ENCODE measurements around the gene PCDHGB1.
"Not testable (repeated sequence)": the region's sequence is repeated elsewhere in the genome, so short reads cannot be mapped to it uniquely, and the experiment has no call there.

The PCDHGB1 gene

DNA sequence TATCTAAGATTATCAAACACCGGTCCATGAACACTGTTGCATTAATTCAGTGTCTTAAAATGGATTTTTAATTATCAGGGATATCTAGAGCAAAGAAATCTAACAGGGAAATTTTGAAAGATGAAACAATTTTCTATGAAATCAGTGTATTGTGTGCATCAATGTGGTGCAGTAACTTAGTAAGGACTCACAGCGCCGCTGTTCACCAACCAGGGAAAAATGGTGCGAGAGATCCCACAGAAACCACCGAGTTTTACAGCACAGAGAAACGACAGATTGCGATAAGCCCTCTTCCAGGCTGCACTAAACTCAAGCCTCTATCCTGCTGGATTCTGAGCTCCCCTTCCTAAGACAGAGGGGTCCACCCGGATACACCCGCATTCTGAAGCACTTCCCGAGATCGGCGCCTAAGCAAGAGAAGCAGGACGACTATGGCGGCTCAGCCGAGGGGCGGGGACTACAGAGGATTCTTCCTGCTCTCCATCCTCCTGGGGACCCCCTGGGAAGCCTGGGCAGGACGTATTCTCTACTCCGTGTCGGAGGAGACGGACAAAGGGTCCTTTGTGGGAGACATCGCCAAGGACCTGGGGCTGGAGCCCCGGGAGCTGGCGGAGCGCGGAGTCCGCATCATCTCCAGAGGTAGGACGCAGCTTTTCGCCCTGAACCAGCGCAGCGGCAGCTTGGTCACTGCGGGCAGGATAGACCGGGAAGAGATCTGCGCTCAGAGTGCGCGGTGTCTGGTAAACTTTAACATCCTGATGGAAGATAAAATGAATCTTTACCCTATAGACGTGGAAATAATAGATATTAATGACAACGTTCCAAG is 32.8 kb downstream of the PCDHGB1 start, which contains the start of gene PCDHGA7:
PCDHGA7 (plus strand) TSS at position 274 of the 826 bp plus-strand sequence; CDS start at position 432, 158 bp downstream.
- DNase-seq (ENCODE audit: low read depth in 3 of 3, low spot score in 1 of 3), result no peak

DNA sequence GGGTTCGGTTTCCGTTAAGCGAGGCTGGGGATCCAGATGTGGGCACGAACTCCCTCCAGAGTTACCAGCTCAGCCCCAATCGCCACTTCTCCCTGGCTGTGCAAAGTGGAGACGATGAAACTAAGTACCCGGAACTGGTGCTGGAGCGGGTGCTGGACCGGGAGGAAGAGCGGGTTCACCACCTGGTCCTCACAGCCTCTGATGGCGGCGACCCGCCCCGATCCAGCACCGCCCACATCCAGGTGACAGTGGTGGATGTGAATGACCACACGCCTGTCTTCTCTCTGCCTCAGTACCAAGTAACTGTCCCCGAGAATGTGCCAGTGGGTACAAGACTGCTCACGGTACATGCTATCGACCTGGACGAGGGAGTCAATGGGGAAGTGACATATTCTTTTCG is 33.4 kb downstream of the PCDHGB1 start:
- DNase-seq (ENCODE audit: low read depth in 3 of 3, low spot score in 1 of 3), result no peak

DNA sequence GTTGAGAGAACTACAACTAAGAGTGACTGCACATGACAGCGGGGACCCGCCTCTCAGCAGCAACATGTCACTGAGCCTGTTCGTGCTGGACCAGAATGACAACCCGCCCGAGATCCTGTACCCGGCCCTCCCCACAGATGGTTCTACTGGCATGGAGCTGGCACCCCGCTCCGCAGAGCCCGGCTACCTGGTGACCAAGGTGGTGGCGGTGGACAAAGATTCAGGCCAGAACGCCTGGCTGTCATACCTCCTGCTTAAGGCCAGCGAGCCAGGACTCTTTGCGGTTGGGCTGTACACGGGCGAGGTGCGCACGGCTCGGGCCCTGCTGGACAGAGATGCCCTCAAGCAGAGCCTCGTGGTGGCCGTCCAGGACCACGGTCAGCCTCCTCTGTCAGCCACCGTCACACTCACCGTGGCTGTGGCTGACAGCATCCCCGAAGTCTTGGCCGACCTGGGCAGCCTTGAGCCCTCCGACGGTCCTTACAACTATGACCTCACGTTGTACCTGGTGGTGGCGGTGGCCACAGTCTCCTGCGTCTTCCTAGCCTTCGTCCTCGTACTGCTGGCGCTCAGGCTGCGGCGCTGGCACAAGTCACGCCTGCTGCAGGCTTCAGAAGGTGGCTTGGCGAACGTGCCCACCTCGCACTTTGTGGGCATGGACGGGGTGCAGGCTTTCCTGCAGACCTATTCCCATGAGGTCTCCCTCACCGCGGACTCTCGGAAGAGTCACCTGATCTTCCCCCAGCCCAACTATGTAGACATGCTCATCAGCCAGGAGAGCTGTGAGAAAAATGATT is 34.8 kb downstream of the PCDHGB1 start:
- no peak for DNase-seq (ENCODE audit: low read depth in 3 of 3, low spot score in 1 of 3)

DNA sequence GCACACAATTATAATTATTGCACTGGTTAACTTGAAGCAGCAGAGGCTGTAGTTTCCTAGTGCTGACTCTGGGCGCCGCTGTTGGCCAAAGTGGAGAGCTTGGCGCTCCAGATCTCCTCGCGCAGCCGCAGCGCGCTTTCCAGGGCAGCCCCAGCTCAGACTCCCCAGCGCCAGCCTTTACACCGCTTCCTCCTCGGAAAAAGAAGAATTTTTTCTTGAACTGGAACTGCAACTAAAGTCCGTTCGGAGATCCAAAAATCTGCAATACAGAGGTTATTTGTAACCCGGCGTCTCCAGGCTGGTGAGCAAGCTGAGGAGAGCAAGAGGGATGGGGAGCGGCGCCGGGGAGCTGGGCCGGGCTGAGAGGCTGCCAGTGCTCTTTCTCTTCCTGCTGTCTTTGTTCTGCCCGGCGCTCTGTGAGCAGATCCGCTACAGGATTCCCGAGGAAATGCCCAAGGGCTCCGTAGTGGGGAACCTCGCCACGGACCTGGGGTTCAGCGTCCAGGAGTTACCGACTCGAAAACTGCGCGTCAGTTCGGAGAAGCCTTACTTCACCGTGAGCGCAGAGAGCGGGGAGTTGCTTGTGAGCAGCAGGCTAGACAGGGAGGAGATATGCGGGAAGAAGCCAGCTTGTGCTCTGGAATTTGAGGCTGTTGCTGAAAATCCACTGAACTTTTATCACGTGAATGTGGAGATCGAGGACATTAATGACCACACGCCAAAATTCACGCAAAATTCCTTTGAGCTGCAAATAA is 37.8 kb downstream of the PCDHGB1 start, which contains the start of gene PCDHGB4:
PCDHGB4 (plus strand) TSS at position 142 of the 755 bp plus-strand sequence; CDS start at position 329, 187 bp downstream.
- not testable (repeated sequence) for DNase-seq (ENCODE audit: low read depth in 3 of 3, low spot score in 1 of 3)

DNA sequence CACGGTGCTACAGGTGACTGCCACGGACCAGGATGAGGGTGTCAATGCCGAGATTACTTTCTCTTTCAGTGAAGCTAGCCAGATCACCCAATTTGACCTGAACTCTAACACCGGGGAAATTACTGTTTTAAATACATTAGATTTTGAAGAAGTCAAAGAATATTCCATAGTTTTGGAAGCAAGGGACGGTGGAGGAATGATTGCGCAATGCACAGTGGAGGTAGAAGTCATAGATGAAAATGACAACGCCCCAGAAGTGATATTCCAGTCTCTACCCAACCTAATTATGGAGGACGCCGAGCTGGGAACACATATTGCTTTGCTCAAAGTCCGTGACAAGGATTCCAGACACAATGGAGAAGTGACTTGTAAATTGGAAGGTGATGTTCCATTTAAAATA is 38.8 kb downstream of the PCDHGB1 start:
- DNase-seq (ENCODE audit: low read depth in 3 of 3, low spot score in 1 of 3), result no peak

DNA sequence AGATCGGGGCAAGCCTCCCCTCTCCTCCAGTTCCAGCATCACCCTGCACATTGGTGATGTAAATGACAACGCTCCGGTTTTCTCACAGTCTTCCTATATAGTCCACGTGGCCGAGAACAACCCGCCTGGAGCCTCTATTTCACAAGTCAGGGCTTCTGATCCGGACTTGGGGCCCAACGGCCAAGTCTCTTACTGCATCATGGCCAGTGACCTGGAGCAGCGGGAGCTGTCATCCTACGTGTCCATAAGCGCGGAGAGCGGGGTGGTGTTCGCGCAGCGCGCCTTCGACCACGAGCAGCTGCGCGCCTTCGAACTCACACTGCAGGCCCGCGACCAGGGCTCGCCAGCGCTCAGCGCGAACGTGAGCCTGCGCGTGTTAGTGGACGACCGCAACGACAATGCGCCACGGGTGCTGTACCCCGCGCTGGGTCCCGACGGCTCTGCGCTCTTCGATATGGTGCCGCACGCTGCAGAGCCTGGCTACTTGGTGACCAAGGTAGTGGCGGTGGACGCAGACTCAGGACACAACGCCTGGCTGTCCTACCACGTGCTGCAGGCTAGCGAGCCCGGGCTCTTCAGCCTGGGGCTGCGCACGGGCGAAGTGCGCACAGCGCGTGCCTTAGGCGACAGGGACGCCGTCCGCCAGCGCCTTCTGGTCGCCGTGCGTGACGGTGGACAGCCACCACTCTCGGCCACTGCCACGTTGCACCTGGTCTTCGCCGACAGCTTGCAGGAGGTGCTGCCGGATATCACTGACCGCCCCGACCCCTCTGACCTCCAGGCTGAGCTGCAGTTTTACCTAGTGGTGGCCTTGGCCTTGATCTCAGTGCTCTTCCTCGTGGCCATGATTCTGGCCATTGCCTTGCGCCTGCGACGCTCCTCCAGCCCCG is 39.5 kb downstream of the PCDHGB1 start:
- no peak for DNase-seq (ENCODE audit: low read depth in 3 of 3, low spot score in 1 of 3)

DNA sequence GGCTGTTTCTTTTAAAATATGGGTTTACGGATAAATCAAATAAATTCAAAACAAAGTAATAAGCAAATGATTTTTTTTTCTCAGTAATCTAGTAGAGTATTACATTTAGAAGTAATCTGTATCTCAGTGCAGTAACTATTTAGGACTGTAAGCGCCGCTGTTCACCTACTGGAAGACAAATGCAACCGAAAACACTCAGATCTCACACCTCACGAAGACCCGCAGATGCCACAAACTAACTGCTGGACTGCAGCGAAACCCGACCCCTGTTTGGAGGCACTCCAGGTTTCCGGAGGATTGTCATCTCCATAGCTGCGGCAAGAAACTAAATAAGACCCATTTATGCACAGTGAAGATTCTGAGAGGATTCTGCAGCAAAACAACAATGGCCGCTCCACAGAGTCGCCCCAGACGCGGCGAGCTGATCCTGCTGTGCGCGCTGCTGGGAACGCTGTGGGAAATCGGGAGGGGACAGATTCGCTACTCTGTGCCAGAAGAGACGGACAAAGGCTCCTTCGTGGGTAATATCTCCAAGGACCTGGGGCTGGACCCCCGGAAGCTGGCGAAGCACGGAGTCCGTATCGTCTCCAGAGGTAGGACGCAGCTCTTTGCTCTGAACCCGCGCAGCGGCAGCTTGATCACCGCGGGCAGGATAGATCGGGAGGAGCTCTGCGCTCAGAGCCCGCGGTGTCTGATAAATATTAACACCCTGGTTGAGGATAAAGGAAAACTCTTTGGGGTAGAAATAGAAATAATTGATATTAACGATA is 42.7 kb downstream of the PCDHGB1 start, which contains the start of gene PCDHGA8:
PCDHGA8 (plus strand) TSS at position 205 of the 770 bp plus-strand sequence; CDS start at position 386, 181 bp downstream.
- no peak for DNase-seq (ENCODE audit: low read depth in 3 of 3, low spot score in 1 of 3)

DNA sequence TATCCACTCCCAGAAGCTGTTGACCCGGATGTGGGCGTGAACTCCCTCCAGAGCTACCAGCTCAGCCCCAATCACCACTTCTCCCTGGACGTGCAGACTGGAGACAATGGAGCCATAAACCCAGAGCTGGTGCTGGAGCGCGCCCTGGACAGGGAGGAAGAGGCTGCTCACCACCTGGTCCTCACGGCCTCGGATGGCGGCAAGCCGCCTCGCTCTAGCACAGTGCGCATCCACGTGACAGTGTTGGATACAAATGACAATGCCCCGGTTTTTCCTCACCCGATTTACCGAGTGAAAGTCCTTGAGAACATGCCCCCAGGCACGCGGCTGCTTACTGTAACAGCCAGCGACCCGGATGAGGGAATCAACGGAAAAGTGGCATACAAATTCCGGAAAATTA is 43.4 kb downstream of the PCDHGB1 start:
- no peak for DNase-seq (ENCODE audit: low read depth in 3 of 3, low spot score in 1 of 3)

DNA sequence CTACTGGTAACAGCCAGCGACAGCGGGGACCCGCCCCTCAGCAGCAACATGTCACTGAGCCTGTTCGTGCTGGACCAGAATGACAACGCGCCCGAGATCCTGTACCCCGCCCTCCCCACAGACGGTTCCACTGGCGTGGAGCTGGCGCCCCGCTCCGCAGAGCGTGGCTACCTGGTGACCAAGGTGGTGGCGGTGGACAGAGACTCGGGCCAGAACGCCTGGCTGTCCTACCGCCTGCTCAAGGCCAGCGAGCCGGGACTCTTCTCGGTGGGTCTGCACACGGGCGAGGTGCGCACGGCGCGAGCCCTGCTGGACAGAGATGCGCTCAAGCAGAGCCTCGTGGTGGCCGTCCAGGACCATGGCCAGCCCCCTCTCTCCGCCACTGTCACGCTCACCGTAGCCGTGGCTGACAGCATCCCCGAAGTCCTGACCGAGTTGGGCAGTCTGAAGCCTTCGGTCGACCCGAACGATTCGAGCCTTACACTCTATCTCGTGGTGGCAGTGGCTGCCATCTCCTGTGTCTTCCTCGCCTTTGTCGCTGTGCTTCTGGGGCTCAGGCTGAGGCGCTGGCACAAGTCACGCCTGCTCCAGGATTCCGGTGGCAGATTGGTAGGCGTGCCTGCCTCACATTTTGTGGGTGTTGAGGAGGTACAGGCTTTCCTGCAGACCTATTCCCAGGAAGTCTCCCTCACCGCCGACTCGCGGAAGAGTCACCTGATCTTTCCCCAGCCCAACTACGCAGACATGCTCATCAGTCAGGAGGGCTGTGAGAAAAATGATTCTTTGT is 44.7 kb downstream of the PCDHGB1 start:
- DNase-seq (ENCODE audit: low read depth in 3 of 3, low spot score in 1 of 3), result not testable (repeated sequence)

DNA sequence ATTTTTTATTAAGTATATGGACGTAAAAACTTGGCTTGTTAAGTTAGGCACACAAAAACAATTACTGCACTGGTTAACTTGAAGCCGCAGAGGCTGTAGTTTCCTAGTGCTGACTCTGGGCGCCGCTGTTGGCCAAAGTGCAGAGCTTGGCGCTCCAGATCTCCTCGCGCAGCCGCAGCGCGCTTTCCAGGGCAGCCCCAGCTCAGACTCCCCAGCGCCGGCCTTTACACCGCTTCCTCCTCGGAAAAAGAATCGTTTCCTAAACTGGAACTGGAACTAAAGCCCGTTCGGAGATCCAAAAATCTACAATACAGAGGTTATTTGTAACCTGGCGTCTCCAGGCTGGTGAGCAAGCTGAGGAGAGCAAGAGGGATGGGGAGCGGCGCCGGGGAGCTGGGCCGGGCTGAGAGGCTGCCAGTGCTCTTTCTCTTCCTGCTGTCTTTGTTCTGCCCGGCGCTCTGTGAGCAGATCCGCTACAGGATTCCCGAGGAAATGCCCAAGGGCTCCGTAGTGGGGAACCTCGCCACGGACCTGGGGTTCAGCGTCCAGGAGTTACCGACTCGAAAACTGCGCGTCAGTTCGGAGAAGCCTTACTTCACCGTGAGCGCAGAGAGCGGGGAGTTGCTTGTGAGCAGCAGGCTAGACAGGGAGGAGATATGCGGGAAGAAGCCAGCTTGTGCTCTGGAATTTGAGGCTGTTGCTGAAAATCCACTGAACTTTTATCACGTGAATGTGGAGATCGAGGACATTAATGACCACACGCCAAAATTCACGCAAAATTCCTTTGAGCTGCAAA is 48.1 kb downstream of the PCDHGB1 start, which contains the start of gene PCDHGB5:
PCDHGB5 (plus strand) TSS at position 192 of the 796 bp plus-strand sequence; CDS start at position 373, 181 bp downstream.
- DNase-seq (ENCODE audit: low read depth in 3 of 3, low spot score in 1 of 3), result not testable (repeated sequence)

DNA sequence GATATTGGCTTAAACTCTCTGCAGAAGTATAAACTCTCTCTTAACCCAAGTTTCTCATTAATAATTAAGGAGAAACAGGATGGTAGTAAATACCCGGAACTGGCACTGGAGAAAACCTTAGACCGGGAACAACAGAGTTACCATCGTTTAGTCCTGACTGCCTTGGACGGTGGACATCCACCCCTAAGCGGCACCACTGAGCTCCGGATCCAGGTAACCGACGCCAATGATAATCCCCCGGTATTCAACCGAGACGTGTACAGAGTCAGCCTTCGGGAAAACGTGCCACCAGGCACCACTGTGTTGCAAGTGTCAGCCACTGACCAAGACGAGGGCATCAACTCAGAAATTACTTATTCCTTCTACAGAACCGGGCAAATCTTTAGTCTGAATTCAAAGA is 48.7 kb downstream of the PCDHGB1 start:
- DNase-seq (ENCODE audit: low read depth in 3 of 3, low spot score in 1 of 3), result no peak

DNA sequence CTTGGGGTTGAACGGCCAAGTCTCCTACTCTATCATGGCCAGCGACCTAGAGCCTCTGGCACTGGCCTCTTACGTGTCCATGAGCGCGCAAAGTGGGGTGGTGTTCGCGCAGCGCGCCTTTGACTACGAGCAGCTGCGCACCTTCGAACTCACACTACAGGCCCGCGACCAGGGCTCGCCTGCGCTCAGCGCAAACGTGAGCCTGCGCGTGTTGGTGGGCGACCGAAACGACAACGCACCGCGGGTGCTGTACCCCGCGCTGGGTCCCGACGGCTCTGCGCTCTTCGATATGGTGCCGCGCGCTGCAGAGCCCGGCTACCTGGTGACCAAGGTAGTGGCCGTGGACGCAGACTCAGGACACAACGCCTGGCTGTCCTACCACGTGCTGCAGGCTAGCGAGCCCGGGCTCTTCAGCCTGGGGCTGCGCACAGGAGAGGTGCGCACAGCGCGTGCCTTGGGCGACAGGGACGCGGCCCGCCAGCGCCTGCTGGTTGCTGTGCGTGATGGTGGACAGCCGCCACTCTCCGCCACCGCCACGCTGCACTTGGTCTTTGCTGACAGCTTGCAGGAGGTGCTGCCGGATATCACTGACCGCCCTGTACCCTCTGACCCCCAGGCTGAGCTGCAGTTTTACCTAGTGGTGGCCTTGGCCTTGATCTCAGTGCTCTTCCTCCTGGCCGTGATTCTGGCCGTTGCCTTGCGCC is 49.8 kb downstream of the PCDHGB1 start:
- no peak for DNase-seq (ENCODE audit: low read depth in 3 of 3, low spot score in 1 of 3)

All from stimulated activated CD4-positive, alpha-beta T cell treated with anti-CD3 and anti-CD28 coated beads, TNF-alpha, amount 100 ng/mL, for 1 hour (primary cell).